Measurements from ENCODE around the gene CST5.
"Not testable (repeated sequence)": the region's sequence is repeated elsewhere in the genome, so short reads cannot be mapped to it uniquely, and the experiment has no call there.

Gene CST5

GRCh38 chr20:23841693-23842092 lies 37.9 kb downstream of the CST5 start:
- no peak for DNase-seq (ENCODE audit: low read depth)

DNA sequence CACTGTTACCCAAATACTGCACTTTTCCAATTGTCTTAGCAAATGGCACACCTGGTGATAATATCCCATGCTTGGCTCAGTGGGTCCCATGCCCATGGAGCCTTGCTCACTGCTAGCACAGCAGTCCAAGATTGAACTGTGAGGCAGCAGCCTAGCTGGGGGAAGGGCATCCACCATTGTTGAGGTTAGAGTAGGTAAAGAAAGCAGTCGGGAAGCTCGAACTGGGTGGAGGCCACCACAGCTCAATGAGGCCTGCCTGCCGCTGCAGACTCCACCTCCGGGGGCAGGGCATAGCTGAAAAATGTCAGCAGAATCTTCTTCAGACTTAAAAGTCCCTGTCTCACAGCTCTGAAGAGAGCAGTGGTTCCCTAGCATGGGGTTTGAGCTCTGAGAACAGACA lies 43.8 kb downstream of the CST5 start:
- DNase-seq (ENCODE audit: low read depth): no peak

DNA sequence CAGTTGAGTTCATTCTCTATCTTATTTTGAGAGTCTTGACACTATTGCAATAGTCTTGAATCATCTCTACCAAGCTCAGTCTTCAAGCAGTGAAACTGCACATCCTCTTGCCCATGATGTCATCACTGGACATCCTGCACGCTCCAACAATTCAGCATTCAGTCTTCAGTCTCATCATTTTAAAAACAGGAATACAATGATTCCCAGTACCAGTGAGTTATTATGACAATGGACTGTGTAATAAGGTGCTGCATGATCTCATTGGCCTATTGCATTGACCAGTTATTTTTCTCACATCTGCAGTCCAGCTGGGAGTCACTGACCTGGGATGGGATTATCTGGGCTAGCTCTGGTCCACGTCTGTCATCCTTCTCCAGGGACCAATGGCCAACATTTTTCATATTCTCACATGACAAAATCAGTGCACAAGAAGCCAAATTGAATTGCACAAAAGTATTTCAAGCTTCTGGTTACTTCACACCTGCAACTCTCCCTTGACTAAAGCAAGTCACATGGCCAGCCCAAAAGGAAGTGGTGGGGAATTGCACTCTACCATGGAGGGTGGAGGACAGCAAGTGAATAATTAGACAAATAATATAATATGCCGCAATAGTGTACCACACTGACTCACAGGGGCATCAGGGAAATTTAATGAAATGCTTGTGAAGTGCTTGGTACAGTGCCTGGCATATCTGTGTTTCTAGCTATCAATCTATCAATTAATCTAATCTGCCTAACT lies 46.6 kb downstream of the CST5 start:
- no peak for DNase-seq (ENCODE audit: low read depth)

GRCh38 chr20:23831961-23832360 lies 47.6 kb downstream of the CST5 start:
- DNase-seq (ENCODE audit: low read depth): not testable (repeated sequence)

GRCh38 chr20:23826541-23827021 lies 53.0 kb downstream of the CST5 start, which contains the start of gene CST2:
Gene CST2, minus strand, starts transcription at chr20:23826729. Its CDS starts 69 bp downstream, at chr20:23826660.
- DNase-seq (ENCODE audit: low read depth): no peak

All from CMK (cell line).